Measurements from ENCODE around the gene ASTN1.

ASTN1 gene

DNA sequence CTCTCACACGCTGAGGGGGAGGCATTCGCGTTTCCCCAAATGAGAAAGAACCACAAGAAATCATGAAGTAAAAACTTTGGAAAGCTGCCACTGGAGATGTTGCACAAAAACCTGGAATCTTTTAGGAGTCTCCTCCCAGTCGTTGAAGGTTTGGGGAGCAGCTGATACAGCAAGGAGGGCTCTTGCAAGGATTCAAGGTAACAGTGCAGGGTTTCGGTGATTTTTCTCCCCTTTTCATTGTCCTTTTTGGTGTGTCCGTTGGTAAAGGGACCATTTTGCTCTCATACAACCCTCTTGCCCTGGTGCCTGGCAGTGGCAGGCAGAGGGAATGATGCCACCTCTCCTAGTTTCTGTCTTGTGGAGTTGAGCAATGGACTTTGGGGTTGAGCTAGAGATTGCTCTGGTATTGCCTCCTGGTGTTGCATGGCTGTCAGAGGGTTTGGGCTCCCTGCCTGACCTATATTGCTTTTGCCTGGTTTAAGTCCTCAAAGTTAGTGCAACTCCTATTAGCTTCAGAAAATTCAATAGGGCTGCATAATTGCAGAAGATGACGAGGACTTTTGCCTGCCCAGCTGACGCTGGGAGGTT lies 7.1 kb upstream of the ASTN1 start:
- H3K4me3 ChIP-seq (ENCODE audit: control insufficient read depth, low read depth, low read length) = no peak overlapping the region
- TF ChIP-seq, protein P1, sequence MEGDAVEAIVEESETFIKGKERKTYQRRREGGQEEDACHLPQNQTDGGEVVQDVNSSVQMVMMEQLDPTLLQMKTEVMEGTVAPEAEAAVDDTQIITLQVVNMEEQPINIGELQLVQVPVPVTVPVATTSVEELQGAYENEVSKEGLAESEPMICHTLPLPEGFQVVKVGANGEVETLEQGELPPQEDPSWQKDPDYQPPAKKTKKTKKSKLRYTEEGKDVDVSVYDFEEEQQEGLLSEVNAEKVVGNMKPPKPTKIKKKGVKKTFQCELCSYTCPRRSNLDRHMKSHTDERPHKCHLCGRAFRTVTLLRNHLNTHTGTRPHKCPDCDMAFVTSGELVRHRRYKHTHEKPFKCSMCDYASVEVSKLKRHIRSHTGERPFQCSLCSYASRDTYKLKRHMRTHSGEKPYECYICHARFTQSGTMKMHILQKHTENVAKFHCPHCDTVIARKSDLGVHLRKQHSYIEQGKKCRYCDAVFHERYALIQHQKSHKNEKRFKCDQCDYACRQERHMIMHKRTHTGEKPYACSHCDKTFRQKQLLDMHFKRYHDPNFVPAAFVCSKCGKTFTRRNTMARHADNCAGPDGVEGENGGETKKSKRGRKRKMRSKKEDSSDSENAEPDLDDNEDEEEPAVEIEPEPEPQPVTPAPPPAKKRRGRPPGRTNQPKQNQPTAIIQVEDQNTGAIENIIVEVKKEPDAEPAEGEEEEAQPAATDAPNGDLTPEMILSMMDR (IDR thresholded peaks at IDR 0.05; ENCODE audit: control insufficient read depth, insufficient read depth, low read depth, low read length, missing control alignments) = no peak
- no peak for DNase-seq (ENCODE audit: low read depth)

DNA sequence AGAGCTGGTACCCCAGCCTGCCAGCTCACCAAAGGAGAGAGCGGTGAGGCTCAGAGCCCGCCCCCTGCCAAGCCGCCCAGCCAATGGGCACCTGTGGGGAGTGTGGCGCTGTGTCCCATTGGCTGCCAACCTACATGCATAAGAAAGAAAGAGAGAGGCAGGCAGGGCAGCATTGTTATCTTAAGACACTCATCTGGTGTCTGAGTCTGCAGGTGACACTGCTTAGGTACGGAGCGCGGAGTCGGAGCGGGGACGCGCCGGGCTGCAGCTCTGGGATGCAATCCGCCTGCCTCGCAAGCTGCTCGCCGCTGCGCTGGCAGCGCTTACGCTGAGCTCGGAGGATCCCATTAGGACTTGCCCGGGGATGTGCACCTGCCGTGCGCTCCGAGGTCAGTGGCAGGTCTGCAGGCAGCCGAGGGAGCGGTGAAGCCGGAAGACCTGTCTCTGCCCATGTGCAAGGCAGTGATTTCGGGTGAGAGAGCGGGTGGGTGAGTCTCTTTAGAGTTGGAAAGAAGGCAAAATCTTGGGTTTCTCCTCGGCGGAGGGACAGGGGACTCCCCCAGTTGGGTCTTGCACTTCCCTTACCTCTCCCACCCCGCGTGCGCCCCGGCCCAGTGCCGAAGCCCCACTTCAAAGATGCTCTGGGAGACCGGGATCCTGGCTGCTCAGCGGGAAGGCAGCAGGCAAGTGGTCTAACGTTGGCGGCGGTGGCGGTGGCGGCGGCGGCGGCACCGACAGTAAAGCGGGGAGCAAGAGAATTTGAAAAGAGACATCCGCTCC lies 6.4 kb upstream of the ASTN1 start, which contains the start of gene BRINP2:
Gene BRINP2, plus strand, starts transcription at position 203 of the 780 bp plus-strand sequence. CDS start 58,919 bp downstream, outside the sequence.
- DNase-seq (ENCODE audit: low read depth) = no peak
- H3K4me3 ChIP-seq (ENCODE audit: control insufficient read depth, low read depth, low read length) = peak within 1 kb of the TSS; percentile 30
- TF ChIP-seq, protein P1 (IDR thresholded peaks at IDR 0.05; ENCODE audit: control insufficient read depth, insufficient read depth, low read depth, low read length, missing control alignments) = no peak

DNA sequence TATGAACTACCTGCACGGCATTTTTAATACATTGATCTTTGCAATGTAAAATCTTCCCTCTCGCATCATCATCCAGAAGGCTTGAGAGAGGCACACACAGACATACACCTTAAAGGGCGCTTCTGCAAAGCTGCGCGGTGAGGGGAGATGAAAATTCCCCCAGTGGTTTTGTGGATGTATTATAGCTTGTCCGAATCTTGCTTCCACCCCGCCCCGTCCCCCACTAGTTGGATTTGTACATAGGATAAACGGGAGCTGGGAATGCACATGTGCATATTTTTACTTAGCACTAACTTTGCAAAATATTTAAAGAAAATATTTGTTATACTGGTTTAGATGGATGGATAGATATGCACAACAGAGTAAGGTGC lies 542 bp upstream of the ASTN1 start:
- no peak for DNase-seq (ENCODE audit: low read depth)
- H3K4me3 ChIP-seq (ENCODE audit: control insufficient read depth, low read depth, low read length) = no peak overlapping the region
- TF ChIP-seq, protein P1 (IDR thresholded peaks at IDR 0.05; ENCODE audit: control insufficient read depth, insufficient read depth, low read depth, low read length, missing control alignments) = no peak

DNA sequence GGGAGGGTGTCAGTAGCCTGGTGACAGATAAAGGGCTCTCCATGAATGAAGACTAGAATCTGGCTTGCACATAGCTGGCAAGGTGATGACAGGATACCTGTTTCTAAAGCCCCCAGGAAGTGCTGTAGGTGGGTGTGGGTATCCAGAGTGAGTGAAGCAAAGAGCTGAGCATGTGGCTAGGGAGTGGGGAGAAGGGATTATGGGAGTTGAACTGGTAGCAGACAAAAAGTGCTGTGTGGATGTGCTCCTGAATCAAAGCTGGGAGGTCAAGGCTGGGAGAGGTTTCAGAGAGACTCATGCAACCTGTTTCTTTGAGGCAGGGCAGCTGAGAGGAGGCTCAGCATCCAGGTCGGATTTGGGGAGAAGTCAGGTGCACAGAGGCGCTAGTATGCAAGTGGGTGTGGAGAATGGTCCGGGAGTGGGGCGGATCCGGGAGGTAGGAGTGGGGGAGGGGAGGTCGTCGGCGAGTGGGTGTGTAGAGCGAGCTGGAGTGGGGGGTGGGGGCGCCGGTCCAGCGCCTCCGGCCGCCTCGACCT lies 600 bp downstream of the ASTN1 start:
- no peak for DNase-seq (ENCODE audit: low read depth)
- peak overlapping the region; percentile 8 for H3K4me3 ChIP-seq (ENCODE audit: control insufficient read depth, low read depth, low read length)
- TF ChIP-seq, protein P1 (IDR thresholded peaks at IDR 0.05; ENCODE audit: control insufficient read depth, insufficient read depth, low read depth, low read length, missing control alignments) = no peak

DNA sequence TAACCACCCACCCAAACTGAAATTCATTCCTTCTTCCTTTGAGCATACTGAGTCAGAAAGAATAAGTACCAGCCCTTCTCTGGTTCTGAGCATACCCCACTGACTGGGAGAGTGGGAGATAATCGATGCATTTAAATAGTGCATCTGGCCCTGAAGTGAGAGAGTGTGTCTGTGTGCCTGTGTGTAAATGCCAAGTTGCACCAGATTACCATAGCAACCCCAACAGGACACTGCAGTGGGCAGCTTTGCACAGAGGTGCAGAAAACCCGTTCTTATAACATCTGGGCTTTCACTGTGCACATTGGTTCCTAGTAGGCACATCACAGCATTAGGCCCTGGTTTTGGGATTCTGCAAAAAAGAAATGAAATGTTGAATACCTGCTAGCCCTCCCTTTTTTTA lies 2.3 kb downstream of the ASTN1 start:
- TF ChIP-seq, protein P1 (IDR thresholded peaks at IDR 0.05; ENCODE audit: control insufficient read depth, insufficient read depth, low read depth, low read length, missing control alignments) = no peak
- no peak for DNase-seq (ENCODE audit: low read depth)
- no peak overlapping the region for H3K4me3 ChIP-seq (ENCODE audit: control insufficient read depth, low read depth, low read length)

DNA sequence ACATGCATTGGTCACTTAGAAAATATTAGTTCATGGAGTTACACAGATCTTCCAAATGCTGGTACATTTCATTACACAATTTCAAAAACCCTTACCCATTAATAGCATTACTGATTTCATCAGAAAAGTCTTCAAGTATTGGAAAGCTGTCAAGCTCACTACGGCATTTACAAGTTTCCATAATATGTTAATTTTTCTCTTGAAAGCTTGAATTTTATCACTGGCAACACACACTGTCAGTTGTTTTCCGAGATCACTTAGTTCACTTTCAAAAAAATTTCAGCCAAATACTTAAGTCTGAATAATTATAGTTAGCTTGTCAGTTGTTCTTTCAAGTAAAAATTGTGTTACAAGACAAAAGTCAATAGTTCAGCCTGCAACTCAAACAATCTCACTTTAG lies 18.0 kb downstream of the ASTN1 start:
- no peak for DNase-seq (ENCODE audit: low read depth)
- H3K4me3 ChIP-seq (ENCODE audit: control insufficient read depth, low read depth, low read length) = no peak overlapping the region
- TF ChIP-seq, protein P1 (IDR thresholded peaks at IDR 0.05; ENCODE audit: control insufficient read depth, insufficient read depth, low read depth, low read length, missing control alignments) = no peak

All from AG09309 (cell line).